GM21576 (cell line): ENCODE results near the gene ITPR2.
"Not testable (repeated sequence)": the region's sequence is repeated elsewhere in the genome, so short reads cannot be mapped to it uniquely, and the experiment has no call there.

ENCODE experiments used
- ATAC-seq: cut with Tn5 transposase; IDR thresholded peaks from one replicate; pipeline ENCODE4 v1.9.1; 2021; ENCODE audit warnings: mild to moderate bottlenecking, moderate library complexity; ENCODE audit not compliant: unreplicated experiment

The ITPR2 gene

DNA sequence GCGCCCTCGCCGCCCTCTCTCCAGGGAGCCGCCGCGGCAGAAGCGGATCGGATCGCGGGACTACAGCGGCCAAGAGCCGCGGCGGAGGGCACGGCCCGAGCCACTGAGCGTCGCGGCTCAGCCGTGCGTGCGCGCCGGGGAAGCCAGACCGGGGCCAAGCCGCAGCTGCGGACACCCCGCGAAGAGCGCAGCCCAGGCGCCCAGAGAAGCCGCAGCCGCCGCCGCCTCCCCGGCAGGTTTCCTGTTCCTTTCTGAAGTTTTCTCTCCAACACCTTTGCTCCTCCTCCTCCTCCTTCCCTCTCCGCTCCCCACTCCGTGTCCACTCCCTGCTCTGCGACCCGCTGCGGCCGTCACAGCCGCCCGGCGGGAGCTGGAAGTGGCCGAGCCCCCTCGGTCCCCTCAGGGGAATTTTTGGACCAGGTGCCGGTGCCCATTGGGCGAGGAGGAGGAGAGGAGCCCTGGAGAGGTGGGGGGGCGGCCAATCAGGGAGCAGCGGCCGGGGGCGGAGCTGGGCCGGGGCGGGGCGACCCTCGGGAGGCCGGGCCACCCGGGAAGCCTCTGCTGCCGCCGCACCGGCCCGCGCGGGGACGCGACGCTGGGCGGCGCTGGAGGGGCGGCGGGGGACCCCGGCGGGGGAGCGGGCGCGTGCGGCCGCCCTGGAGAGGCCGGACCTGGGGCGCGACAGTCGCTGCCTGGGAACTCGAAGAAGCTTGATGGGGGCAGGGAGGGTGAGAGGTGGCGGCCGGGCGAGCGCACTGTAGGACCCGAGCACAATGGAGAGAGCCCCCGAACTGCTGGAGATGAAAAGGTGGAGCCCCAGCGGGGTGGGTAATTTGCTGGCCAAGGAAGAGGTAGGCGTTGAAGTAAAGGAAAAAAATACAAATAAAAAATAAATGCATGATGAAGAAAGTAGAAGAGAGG lies at the start of gene ITPR2:
Gene ITPR2 (minus strand): TSS at position 373 of the 921 bp plus-strand sequence. CDS start 413 bp downstream, outside the sequence.
- ATAC-seq = peak; percentile 69

DNA sequence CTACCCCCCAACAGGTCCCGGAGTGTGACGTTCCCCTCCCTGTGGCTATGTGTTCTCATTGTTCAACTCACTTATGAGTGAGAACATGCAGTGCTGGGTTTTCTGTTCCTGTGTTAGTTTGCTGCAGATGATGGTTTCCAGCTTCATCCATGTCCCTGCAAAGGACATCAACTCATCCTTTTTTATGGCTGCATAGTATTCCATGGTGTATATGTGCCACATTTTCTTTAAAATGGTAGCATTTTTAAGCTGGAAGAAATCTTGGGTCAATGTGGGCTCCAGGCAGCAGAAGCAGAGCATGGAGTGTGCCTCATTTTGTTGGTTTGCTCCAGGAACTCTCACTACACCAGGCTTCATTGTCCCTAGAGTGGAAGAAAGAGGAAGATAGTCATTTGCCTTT lies 47.6 kb upstream of the ITPR2 start:
- no peak for ATAC-seq

DNA sequence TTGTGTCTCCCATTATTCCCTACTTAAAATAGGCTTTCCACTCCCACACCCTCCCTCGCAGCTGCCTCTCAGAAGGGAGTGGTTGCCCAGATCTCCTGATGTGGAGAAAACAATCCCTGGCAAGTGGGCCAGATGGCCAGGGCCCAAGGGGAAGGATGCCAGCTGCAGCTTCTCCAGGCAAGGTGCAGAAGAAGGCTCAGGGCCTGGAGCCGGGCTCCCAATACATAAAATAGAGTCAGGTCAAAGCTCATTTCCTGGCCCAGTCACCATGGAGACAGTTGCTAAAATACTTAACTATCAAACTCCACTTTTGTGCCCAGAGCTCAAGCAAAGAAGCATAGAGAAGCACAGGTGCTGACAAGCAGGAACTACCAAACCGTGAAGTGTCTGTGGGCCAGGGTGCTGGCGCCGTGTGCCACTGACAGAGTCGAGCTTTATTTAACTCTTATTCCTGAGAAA lies 45.7 kb upstream of the ITPR2 start:
- ATAC-seq = peak; percentile 48

DNA sequence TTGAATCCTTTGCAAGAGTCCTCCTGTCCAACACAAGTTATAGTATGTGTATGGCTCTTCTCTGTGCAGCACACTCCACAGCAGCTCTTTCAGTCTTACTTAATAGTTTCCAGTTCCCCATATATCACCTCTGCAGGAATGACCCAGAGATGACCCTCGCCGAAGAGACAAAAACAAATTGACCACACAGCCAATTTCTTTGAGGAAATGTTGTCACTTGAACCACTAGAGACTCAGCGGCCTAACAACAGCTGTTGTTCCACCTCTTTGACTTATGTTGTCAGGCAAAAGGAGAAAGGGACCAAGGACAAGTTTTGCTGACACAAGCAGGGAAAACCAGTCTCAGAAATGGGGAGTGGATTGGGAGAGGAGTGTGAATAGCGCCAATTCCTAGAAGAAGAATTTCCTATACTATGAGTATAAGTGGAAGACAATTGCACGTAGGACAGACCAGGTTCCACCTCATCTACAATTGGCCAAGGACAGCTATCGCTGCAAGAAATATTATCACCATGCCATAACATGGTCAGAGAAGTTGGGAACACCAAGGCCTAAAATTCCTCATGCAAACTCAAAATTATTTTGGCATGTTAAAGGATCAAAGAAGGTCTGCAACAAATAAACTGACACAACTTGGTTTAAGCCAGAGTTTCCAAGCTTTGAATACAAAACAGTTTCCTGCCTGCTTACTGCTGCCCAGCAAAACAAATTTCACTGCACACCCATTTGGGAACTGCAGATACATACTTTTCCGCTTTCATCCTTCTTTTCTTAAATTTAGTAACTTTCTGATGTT lies 41.7 kb upstream of the ITPR2 start:
- peak; percentile 53 for ATAC-seq

DNA sequence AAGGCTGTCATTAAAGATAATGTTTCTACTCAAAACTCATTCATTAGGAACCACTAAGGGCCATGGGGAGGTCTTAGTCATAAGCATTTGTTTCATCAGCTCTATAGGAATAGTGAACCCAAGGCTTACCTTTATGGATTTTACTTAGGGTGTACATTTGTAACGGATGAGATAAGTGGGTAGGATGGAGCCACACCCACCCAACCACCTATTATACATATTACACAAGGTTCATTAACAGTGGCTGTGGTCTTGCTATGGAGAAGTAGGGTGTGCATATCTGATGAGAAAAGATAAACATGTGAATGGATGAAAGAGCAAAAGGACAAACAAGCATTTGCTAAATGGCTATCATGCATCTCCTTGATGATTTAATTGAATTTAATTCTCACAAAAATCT lies 39.6 kb upstream of the ITPR2 start:
- ATAC-seq = no peak

DNA sequence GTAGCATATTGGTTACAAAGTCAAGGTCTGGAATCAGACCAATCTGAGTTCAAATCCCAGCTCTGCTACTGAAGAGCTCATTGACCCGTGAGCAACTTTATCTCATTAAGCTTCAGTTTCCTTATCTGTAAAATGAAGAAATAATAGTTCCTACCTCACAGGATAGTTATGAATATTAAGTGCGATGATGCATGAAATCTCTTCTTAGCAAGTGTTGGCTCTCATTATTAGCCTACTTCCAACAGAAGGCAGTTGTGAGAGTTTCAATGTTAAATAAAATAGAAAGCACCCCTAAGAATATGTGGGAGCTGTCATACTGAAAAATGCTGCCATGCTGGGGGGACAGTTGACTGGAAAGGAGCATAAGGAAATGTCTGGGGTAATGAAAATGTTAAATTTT lies 39.0 kb upstream of the ITPR2 start:
- no peak for ATAC-seq

DNA sequence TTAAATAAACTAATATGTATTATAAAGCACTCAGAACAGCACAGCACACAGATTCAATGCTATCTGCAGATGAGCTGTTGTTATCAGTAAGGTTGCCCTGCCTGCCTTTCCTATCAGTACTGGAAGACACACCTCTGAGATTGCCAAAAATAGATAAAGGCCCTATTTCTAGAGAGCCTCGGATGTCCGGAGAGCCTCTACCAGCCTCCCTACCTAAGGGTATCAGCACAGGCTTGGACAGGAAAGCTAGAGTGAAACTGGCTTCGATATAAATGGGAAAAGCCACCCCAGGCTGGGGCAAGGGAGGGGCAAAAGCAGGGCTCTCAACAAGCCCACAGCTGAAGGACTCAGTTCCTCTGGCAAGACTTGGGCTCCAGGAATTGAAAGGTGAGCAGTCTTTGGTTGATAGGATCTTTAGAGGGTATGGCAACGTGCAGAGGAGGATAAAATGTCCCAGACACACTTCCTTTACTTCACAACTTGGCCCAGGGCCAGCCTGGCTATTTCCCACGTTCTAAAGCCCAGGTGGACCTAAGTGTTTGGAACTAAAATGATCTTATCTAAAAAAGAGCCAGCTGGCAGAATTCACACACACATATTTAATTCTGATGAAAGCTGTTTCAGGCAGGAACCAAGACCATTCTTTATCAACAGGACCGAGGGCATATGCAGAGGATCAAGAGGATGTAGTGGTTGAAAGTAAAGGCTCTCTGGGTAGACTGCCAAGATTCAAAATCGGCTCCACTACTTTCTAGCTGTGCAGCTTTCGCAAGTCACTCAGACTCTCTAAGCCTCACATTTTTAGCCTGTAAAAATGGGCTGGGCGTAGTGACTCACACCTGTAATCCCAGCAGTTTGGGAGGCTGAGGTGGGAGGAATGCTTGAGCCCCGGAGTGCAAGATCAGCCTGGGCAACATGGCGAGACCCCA lies 37.8 kb upstream of the ITPR2 start:
- ATAC-seq = no peak

DNA sequence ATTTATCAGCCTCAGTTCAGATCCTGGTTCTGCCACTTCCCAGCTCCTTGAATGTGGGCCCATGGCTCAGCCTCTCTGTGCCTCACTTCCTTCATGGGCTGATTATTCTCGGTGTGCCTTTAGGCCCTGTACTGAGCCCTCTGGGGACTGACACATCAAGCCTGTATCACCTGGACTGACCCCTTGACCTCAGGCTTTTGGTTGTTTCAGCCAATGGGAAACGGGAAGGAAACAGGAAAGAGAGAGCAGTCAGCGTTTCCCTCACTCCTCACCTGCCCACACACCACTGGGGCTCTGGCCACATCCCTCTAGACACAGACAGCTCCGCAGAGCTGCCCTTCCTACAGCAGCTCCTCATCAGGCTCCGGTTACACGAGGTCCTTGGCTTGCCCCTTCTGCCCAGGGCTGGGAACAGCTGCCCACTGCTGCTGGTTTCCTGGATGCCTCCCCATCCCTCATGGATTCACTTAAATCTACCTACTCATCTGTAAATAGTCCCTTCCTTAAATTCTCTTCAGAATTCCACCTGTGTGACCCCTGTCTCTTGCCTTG lies 37.0 kb upstream of the ITPR2 start:
- ATAC-seq = no peak

DNA sequence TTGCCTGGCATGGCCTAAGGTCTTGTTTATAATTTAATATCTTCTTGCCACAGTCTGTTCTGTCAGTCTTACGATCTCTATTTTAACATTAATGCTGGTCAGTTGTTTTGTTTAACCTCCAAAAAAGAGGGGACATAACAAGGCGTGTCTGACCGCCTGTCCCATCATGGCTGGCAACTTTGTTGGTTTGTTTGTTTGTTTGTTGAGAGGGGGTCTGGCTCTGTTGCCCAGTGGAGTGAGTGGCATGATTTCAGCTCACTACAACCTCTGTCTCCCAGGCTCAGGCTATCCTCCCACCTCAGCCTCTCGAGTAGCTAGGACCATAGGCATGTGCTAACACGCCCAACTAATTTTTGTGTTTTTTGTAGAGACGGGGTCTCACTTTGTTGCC lies 36.1 kb upstream of the ITPR2 start:
- no peak for ATAC-seq

DNA sequence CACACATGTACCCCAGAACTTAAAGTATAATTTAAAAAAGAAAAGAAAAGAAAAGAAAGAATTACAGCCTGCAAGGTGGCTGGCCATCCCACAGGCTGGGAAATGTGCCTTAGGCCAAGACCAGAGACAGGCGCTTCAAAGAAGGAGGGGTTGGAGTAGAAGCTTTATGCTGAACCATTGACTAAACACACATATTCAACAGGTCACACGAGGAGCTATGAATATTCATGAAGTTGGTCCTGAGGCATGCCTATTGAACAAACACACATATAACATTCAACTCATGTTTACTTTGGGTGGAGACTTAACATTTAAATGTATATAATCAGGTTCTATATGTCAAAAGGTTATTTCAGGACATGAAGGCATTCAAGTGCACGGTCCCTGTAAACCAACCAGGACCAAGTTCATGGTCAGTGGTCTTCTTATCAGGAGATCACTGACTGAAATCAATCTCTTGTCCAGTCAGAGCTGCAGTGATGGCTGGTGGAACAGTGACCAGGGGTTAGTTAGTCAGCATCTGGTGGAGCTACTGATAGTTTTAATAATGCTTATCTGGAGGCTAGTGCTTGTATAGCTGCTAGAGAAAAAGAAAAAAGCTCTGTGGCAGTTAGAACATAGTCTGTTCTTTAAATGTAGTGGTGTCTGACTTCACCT lies 35.6 kb upstream of the ITPR2 start:
- ATAC-seq = no peak

DNA sequence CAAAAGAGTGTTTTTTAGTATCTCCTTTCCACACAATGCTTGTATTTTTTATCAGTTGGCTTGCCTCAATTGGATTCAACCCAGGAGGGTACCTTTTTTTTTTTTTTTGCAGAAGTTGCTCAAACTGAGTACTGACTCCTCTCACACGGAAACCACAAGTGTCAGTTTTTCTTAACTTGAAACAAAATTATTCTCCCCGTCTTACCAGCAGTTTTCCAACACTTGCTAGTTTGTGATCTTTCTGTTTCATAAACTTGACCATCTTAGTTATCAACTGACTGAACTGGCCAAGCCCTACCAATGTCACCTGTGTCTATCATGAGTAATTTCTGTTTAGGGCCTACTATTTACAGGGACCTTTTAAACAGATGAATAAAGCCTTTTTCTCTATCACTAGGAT lies 34.1 kb upstream of the ITPR2 start:
- ATAC-seq = peak; percentile 67

DNA sequence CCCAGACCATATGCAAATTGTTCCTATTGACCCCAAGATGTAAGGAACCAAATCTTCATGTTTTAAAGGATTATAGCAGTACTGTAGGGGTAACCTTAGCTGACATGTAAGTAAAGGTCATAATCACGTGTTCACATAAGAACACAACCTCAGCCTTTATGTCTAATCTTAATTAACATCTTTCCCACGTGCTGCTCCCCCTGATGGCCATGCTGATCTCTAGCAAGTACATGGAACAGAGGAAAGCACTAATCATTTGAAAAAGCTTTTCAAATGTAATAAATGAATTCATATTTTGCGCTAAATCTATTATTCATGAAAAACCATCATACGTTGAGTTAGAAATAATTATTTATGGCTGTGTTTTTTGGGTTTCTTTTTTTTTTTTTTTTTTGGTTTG lies 30.5 kb upstream of the ITPR2 start:
- ATAC-seq = no peak

DNA sequence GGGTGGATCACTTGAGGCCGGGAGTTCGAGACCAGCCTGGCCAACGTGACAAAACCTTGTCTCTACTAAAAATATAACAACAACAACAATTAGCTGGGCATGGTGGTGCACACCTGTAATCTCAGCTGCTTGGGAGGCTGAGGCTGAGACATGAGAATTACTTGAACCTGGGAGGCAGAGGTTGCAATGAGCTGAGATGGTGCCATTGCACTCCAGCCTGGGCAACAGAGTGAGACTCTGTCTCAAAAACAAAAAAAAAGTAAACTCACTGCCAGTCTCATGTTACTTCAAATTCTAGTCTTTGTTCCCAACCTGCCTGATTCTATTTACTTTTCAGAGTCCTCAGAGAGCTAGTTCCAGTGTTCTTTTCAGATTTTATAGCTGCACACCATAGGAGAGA lies 29.8 kb upstream of the ITPR2 start:
- not testable (repeated sequence) for ATAC-seq

DNA sequence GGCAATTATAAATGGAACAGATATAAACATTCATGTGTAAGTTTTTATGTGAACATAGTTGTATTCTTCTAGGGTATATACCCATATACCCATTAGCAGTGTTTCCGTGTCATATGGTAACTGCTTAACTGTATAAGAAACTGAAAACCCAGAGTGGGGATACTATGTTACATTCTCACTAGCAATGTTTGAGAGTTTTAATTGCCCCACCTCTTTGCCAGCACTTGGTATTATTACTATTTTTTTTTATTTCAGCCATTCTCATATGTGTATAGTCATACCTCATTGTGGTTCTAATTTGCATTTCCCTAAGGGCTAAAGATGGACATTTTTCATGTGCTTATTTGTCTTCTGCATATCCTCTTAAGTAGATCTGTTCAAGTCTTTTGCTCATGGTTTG lies 28.7 kb upstream of the ITPR2 start:
- ATAC-seq = no peak

DNA sequence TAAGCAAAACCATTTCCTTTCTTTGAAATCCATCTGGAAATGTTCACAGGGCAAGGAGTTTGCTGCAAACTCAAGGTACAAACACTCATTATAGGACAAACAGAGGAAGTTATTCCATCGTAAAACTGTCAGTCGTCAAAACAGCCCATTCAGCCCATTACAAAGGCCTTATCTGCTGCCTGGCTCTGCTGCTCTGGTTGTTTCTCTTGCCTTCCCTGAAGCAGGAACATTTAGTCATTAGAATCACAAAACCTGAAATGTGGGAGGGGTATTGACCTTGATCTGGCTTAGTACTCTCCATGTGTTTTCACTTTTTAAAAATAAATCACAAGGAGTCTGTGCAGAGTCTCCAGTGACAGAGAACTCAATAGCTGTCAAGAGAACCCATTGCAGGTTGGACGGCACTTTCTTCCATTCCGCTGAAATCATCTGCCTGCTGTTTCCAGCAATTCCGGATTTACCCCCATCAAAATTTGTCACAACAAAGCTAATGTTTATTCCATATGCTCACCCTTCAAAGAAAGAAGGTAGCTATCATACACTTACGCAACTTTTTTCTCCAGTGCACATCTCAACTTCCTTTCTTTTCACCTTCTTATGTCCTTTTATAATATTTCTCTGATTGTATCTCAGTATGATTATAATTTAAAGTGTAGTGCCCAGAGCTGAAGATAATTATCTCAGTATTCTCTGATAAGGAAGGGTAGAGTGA lies 24.6 kb upstream of the ITPR2 start:
- no peak for ATAC-seq

DNA sequence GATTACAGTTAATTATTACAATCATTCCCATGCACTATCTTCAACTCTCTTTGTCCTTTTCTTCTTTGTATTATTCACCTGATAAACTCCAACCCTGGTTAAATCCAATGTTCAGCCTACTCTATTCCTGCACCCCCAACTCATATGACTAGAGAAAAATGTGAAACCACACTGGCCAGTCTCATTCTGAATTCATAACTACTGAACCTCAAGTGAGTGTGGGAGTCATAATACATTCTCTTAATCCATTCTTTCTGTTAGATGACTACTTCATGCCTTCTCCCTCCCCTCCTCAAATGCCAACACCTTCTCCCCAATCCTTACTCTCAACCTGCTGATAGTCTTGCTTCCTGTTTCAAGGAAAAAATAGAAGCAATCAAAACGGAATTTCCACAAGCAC lies 22.3 kb upstream of the ITPR2 start:
- no peak for ATAC-seq

DNA sequence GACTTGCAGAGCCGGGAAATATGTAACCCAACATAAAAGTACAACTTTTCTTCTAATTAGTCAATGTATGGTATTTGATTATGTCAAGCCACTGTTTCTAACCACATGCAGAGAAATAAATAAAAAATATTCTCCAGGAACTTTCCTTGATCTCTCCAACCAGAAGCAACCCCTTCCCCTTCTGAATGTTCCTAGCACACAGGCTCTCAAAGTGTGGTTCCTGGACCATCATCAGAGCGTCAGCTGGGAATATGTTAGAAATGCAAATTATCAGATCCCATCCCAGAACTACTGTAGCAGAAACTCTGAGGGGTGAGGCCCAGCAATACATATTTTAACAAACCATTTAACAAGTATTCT lies 21.0 kb upstream of the ITPR2 start:
- ATAC-seq = peak; percentile 14

DNA sequence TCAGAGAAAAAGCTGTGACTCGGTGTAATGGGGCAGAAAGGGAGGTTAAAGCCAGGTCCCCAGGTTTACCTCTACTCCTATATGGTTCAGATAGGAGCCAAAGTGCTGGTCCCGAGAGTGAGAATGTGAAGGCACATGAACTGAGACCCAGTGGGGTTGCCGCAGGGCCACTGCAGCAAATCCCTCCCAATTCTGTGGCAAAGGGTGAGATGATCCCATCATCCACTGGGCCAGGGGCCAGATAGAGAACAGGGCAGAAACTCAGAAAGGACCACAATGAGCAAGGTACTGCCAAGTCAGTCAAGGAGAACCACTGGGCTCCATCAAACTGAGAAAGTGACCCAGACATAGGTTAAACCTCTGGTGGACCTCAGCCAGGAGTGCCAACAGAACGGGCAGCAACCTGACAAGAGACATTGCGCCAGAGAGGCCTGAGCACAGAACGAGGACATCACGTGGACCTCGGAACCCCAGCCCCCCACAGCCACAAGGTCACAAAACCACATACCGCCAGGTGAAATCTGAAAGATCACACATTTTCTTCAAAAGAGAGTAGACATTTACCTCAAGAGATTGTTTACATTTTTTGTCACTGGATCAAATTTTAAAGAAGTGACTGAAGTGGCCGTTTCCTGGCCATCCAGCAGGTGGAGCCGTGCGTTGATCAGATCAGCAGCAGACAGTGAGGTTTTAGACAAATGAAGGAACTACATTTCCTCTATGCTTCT lies 20.5 kb upstream of the ITPR2 start:
- peak; percentile 72 for ATAC-seq
